OCI-LY1 (cell line): ENCODE data around the gene DDX10.

Experiments
- H2AFZ ChIP-seq: fragments of 200-600 bp; sonication (generic), shearing (Covaris generic); 2 replicates; pipeline ENCODE4 v1.6.0; 2014; ENCODE audit warnings: antibody characterized with exemption, mild to moderate bottlenecking, low read length
- H3F3A ChIP-seq: fragments of 200-600 bp; sonication (generic), shearing (Covaris generic); 2 replicates; pipeline ENCODE4 v1.6.0; 2014; ENCODE audit warnings: mild to moderate bottlenecking, antibody characterized with exemption, low read length, moderate library complexity; ENCODE audit not compliant: insufficient read depth
- H3K27ac ChIP-seq: fragments of 200-600 bp; sonication (generic); 2 replicates; pipeline ENCODE4 v1.5.1; 2014; ENCODE audit warnings: low read length, mixed run types, mild to moderate bottlenecking, low read depth; ENCODE audit not compliant: poor library complexity, severe bottlenecking
- H3K27me3 ChIP-seq: fragments of 200-600 bp; sonication (generic); 2 replicates; pipeline ENCODE4 v1.6.0; 2014; ENCODE audit warnings: antibody characterized with exemption, mild to moderate bottlenecking, low read length, moderate library complexity; ENCODE audit not compliant: insufficient read depth
- H3K36me3 ChIP-seq: fragments of 200-600 bp; sonication (generic); 2 replicates; pipeline ENCODE4 v1.6.1; 2014; ENCODE audit warnings: mild to moderate bottlenecking, antibody characterized with exemption, low read length, moderate library complexity, mixed read lengths; ENCODE audit not compliant: insufficient read depth
- H3K4me1 ChIP-seq: fragments of 200-600 bp; sonication (generic); 2 replicates; pipeline ENCODE4 v1.5.1; 2014; ENCODE audit warnings: mild to moderate bottlenecking, low read length, moderate library complexity; ENCODE audit not compliant: insufficient read depth, severe bottlenecking
- H3K4me2 ChIP-seq: fragments of 200-600 bp; sonication (generic), shearing (Covaris generic); 2 replicates; pipeline ENCODE4 v1.6.1; 2014; ENCODE audit warnings: low read length
- H3K4me3 ChIP-seq: fragments of 200-600 bp; sonication (generic); 2 replicates; pipeline ENCODE4 v1.5.1; 2014; ENCODE audit warnings: low read length, low read depth, mild to moderate bottlenecking, mixed read lengths; ENCODE audit not compliant: poor library complexity, severe bottlenecking
- H3K79me2 ChIP-seq: fragments of 200-600 bp; shearing (Covaris generic); 2 replicates; pipeline ENCODE4 v1.6.1; 2016; ENCODE audit warnings: mixed run types, low read length, mixed read lengths; ENCODE audit not compliant: insufficient read depth
- H3K9ac ChIP-seq: fragments of 200-600 bp; sonication (generic), shearing (Covaris generic); 2 replicates; pipeline ENCODE4 v1.6.1; 2014; ENCODE audit warnings: mild to moderate bottlenecking, low read length, mixed read lengths
- H3K9me2 ChIP-seq: fragments of 200-600 bp; sonication (generic), shearing (Covaris generic); 2 replicates; pipeline ENCODE4 v1.6.1; 2014; ENCODE audit warnings: low read depth, mild to moderate bottlenecking, low read length, mixed read lengths
- H3K9me3 ChIP-seq: fragments of 200-600 bp; shearing (Covaris generic); 2 replicates; pipeline ENCODE4 v1.6.1; 2014; ENCODE audit warnings: low read length, mixed read lengths
- H4K20me1 ChIP-seq: fragments of 200-600 bp; sonication (generic), shearing (Covaris generic); 2 replicates; pipeline ENCODE4 v1.6.0; 2016; ENCODE audit warnings: mild to moderate bottlenecking, low read length; ENCODE audit not compliant: insufficient read depth
- EZH2 ChIP-seq: fragments of 200-600 bp; sonication (generic), shearing (Covaris generic); IDR thresholded peaks from 2 replicates; pipeline ENCODE4 v1.8.0; 2017; ENCODE audit warnings: borderline replicate concordance, mixed run types, mild to moderate bottlenecking, antibody characterized with exemption, low read length, moderate library complexity, mixed read lengths
- TF ChIP-seq, protein P1 (sequence below): fragments of 200-600 bp; sonication (generic), shearing (Covaris generic); IDR thresholded peaks from 2 replicates; pipeline ENCODE4 v1.5.1; 2017; ENCODE audit warnings: mild to moderate bottlenecking, antibody characterized with exemption, low read length, moderate library complexity, mixed read lengths

Gene DDX10

DNA sequence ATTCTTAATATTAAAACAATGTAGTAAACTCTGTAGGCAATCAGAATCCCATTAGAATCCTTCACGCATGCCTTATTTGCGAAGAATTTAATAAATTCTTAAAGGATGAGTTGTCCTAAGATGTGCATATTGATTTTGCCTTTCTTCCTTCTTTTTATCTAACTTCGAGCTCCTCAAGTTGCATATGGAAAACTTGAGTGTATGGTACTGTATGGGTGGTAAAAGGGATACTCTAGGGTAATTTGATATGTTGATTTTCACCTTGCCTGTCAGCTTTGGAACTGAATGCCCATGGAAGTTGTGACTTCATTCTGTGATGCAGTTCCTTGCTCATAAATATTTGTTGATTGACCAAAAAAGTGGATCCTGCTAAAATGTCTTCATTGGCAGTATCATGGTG is 193.8 kb downstream of the DDX10 start:
- no peak overlapping the region for H3K4me3 ChIP-seq
- peaks cover 16% of the 10 kb centered on the region; the same call in 1 of the 2 replicates for H3K36me3 ChIP-seq
- no peaks in the 10 kb centered on the region for H4K20me1 ChIP-seq
- H3K9ac ChIP-seq: no peak overlapping the region
- no peak overlapping the region for H3K4me2 ChIP-seq
- no peak overlapping the region for H3K27ac ChIP-seq
- H3K79me2 ChIP-seq: no peaks in the 10 kb centered on the region
- H3K27me3 ChIP-seq: no peaks in the 10 kb centered on the region
- H3K9me2 ChIP-seq: no peaks in the 10 kb centered on the region
- no peak overlapping the region for H2AFZ ChIP-seq
- no peaks in the 10 kb centered on the region for H3F3A ChIP-seq
- H3K4me1 ChIP-seq: peaks cover 14% of the 10 kb centered on the region
- TF ChIP-seq, protein P1, sequence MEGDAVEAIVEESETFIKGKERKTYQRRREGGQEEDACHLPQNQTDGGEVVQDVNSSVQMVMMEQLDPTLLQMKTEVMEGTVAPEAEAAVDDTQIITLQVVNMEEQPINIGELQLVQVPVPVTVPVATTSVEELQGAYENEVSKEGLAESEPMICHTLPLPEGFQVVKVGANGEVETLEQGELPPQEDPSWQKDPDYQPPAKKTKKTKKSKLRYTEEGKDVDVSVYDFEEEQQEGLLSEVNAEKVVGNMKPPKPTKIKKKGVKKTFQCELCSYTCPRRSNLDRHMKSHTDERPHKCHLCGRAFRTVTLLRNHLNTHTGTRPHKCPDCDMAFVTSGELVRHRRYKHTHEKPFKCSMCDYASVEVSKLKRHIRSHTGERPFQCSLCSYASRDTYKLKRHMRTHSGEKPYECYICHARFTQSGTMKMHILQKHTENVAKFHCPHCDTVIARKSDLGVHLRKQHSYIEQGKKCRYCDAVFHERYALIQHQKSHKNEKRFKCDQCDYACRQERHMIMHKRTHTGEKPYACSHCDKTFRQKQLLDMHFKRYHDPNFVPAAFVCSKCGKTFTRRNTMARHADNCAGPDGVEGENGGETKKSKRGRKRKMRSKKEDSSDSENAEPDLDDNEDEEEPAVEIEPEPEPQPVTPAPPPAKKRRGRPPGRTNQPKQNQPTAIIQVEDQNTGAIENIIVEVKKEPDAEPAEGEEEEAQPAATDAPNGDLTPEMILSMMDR: no peak
- TF ChIP-seq EZH2: no peak
- no peaks in the 10 kb centered on the region for H3K9me3 ChIP-seq

DNA sequence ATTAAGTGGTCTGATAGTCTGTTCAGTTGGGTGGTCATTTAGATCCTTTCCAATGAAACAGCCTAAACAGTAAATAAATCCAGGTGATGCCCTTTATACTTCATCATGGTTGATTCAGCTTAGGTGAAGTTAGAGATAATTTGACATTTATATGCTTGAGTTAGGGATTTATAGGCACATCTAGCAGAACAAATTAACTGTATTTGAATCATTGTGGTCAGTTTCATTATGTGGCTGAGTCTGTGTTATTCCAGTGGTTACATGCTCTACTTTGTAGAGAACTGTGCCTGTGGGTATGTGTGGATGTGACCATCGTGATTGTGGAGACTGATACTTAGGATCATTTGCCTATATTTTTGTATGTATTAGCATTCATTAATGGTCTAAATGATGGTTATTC is 194.6 kb downstream of the DDX10 start:
- no peaks in the 10 kb centered on the region for H3K9me3 ChIP-seq
- no peak overlapping the region for H3K4me3 ChIP-seq
- no peak overlapping the region for H2AFZ ChIP-seq
- no peak overlapping the region for H3K27ac ChIP-seq
- H3K4me1 ChIP-seq: peaks cover 6% of the 10 kb centered on the region
- no peak overlapping the region for H3K4me2 ChIP-seq
- no peaks in the 10 kb centered on the region for H3K79me2 ChIP-seq
- H3K9ac ChIP-seq: no peak overlapping the region
- TF ChIP-seq, protein P1: no peak
- no peak for TF ChIP-seq EZH2
- no peaks in the 10 kb centered on the region for H4K20me1 ChIP-seq
- no peaks in the 10 kb centered on the region for H3F3A ChIP-seq
- no peaks in the 10 kb centered on the region for H3K27me3 ChIP-seq
- no peaks in the 10 kb centered on the region for H3K9me2 ChIP-seq
- peaks cover 16% of the 10 kb centered on the region; the same call in 1 of the 2 replicates for H3K36me3 ChIP-seq

DNA sequence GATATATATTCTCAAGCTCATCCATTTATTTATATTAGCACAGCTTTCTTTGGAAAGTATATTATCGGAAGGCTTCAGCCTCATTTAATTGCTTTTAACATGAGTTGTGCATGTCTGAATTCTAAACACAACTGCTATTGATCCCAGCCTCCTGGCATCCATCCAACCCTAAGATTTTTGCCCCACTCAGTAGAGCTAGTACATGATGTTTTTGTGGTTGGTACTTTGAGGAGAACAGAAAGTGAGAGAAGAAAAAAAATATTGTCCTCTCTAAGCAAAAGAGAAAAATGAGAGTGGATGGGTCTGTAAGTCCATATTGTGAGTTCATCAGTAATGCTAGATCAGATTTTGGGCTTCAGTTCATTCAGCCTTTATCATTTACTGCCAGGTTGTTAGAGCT is 198.7 kb downstream of the DDX10 start:
- Histone ChIP-seq H3K27ac (no peak overlapping the region), H2AFZ (no peak overlapping the region), H4K20me1 (no peaks in the 10 kb centered on the region), H3K4me3 (no peak overlapping the region), H3F3A (no peaks in the 10 kb centered on the region), H3K9ac (no peak overlapping the region), H3K27me3 (no peaks in the 10 kb centered on the region), H3K9me3 (no peaks in the 10 kb centered on the region), H3K36me3 (peaks cover 6% of the 10 kb centered on the region; the same call in 1 of the 2 replicates), H3K4me1 (no peaks in the 10 kb centered on the region), H3K79me2 (no peaks in the 10 kb centered on the region), H3K9me2 (no peaks in the 10 kb centered on the region), H3K4me2 (no peak overlapping the region)
- TF ChIP-seq, protein P1: no peak
- no peak for TF ChIP-seq EZH2
